ENCODE data around the gene HOMER1.
A peak's percentile ranks its signal among the peaks of the same experiment; 100 is the strongest.

Gene HOMER1

DNA sequence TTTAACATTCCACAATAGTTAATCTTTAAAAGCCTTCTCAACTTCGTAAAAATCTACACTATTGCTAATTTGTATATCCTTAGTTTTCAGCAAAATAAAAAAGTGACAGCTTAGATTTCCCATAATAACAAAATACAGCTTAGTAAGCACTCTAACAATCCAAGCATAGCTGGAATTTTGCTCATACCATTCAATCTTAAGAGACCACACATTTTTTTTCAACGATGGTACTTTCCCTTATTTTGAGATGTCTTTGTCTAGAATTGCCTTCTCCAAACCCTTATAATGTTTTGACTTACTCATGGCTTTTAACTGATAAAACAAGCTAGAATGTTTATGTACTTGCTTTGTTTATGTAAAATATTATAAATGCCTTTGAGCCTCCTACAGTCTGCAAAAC lies 65.6 kb downstream of the HOMER1 start:
- no peak overlapping the region for H3K4me3 ChIP-seq (replicated peaks in 1 of 2; ENCODE audit: low read depth in 2 of 2, low read length in 2 of 2)
- peak; percentile 70 to 81 for DNase-seq (ENCODE audit: low read depth in 2 of 2)
- TF ChIP-seq, protein P1, sequence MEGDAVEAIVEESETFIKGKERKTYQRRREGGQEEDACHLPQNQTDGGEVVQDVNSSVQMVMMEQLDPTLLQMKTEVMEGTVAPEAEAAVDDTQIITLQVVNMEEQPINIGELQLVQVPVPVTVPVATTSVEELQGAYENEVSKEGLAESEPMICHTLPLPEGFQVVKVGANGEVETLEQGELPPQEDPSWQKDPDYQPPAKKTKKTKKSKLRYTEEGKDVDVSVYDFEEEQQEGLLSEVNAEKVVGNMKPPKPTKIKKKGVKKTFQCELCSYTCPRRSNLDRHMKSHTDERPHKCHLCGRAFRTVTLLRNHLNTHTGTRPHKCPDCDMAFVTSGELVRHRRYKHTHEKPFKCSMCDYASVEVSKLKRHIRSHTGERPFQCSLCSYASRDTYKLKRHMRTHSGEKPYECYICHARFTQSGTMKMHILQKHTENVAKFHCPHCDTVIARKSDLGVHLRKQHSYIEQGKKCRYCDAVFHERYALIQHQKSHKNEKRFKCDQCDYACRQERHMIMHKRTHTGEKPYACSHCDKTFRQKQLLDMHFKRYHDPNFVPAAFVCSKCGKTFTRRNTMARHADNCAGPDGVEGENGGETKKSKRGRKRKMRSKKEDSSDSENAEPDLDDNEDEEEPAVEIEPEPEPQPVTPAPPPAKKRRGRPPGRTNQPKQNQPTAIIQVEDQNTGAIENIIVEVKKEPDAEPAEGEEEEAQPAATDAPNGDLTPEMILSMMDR (IDR thresholded peaks at IDR 0.05; ENCODE audit: low read depth, low read length), result no peak

DNA sequence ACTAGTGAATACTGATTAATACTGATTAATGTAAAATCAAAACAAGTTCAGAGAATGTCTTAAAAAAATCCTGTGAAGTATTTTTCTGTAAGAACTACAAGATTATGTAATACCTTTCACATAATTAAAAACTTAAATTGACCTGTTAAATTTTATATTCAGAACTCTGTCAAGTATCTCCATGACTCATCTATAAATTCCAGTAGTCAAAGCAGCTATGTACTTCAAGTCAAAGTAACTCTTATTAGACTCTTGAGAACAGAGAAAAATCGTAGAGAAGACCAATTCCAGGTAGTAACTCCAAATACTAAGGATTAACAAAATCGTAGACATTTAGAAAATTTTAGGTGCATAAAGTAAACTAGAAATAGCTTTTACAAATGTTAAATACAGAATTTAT lies 77.1 kb downstream of the HOMER1 start:
- TF ChIP-seq, protein P1 (IDR thresholded peaks at IDR 0.05; ENCODE audit: low read depth, low read length), result no peak
- DNase-seq (ENCODE audit: low read depth in 2 of 2), result peak; percentile 17 to 22
- no peak overlapping the region for H3K4me3 ChIP-seq (replicated peaks in 1 of 2; ENCODE audit: low read depth in 2 of 2, low read length in 2 of 2)

DNA sequence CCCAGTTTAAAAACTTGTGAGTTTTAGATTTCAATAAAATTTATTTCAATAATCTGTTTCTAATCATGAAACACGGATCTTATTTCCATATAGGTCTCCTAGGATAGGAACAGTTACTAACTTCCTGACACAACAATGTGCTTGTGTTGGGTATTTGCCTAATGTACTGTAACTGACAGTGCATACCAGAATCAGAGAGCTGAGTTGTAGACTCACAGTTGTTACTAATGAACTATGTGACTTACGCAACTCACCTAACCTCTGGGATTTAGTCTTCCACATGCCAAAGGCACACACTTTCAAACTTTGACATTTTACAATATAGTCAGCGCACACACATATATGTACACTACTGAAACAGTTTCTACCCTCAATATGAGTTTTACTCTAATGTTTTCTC lies 77.7 kb downstream of the HOMER1 start:
- TF ChIP-seq, protein P1 (IDR thresholded peaks at IDR 0.05; ENCODE audit: low read depth, low read length), result no peak
- peak; percentile 63 to 78 for DNase-seq (ENCODE audit: low read depth in 2 of 2)
- no peak overlapping the region for H3K4me3 ChIP-seq (replicated peaks in 1 of 2; ENCODE audit: low read depth in 2 of 2, low read length in 2 of 2)

DNA sequence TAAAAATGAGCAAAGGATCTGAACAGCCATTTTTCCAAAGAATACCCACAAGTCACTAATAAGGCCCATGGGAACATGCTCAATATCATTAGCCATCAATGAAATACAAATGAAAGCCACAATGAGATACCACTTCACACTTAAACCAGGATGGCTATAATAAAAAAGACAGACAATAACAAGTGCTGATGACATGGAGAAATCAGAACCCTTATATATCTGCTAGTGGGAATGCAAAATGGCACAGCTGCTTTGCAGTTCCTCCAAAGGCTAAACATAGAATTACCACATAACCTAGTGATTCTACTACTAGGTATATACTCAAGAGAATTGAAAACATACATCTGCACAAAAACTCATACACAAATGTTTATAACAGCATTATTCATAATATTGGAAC lies 83.7 kb downstream of the HOMER1 start:
- H3K4me3 ChIP-seq (replicated peaks in 1 of 2; ENCODE audit: low read depth in 2 of 2, low read length in 2 of 2), result no peak overlapping the region
- TF ChIP-seq, protein P1 (IDR thresholded peaks at IDR 0.05; ENCODE audit: low read depth, low read length), result no peak
- no peak for DNase-seq (ENCODE audit: low read depth in 2 of 2)

- TF ChIP-seq, protein P1 (IDR thresholded peaks at IDR 0.05; ENCODE audit: low read depth, low read length), result no peak
- no peak for DNase-seq (ENCODE audit: low read depth in 2 of 2)
- H3K4me3 ChIP-seq (replicated peaks in 1 of 2; ENCODE audit: low read depth in 2 of 2, low read length in 2 of 2), result no peak overlapping the region
Observed at GRCh38 chr5:79423296-79423695, 90.6 kb downstream of the HOMER1 start.

GRCh38 chr5:79420248-79420647 lies 93.7 kb downstream of the HOMER1 start:
- TF ChIP-seq, protein P1 (IDR thresholded peaks at IDR 0.05; ENCODE audit: low read depth, low read length), result no peak
- DNase-seq (ENCODE audit: low read depth in 2 of 2), result no peak

GRCh38 chr5:79418276-79418675 lies 95.7 kb downstream of the HOMER1 start:
- TF ChIP-seq, protein P1 (IDR thresholded peaks at IDR 0.05; ENCODE audit: low read depth, low read length), result no peak
- peak; percentile 13 to 44 for DNase-seq (ENCODE audit: low read depth in 2 of 2)

More at GRCh38 chr5:79420248-79420647, 93.7 kb downstream of the HOMER1 start:
- H3K4me3 ChIP-seq (replicated peaks in 1 of 2; ENCODE audit: low read depth in 2 of 2, low read length in 2 of 2), result no peak overlapping the region

More at GRCh38 chr5:79418276-79418675, 95.7 kb downstream of the HOMER1 start:
- H3K4me3 ChIP-seq (replicated peaks in 1 of 2; ENCODE audit: low read depth in 2 of 2, low read length in 2 of 2), result no peak overlapping the region

All from cardiac fibroblast (primary cell).